DLD1 (cell line): ENCODE data around the gene BORCS5.

Experiments used
- in situ Hi-C: cut with HindIII; loops from 2 replicates; pipeline ENCODE4 v1.10.0; 2017; ENCODE audit warnings: low sequenced_read_pairs

Gene BORCS5

GRCh38 chr12:12506496-12506890 is 149.6 kb downstream of the BORCS5 start:
- in situ Hi-C loops, result no loop called here

GRCh38 chr12:12507121-12507520 is 150.2 kb downstream of the BORCS5 start:
- in situ Hi-C loops, result no loop called here

GRCh38 chr12:12508612-12509011 is 151.7 kb downstream of the BORCS5 start:
- in situ Hi-C loops, result no loop called here

GRCh38 chr12:12510141-12510540 is 153.3 kb downstream of the BORCS5 start:
- in situ Hi-C loops, result no loop called here

GRCh38 chr12:12510551-12510950 is 153.7 kb downstream of the BORCS5 start:
- in situ Hi-C loops, result no loop called here

- in situ Hi-C loops, result no loop called here
Observed at GRCh38 chr12:12511021-12511783, 154.3 kb downstream of the BORCS5 start.

GRCh38 chr12:12511895-12512711 is 155.2 kb downstream of the BORCS5 start:
- in situ Hi-C loops, result no loop called here

GRCh38 chr12:12513416-12514006 is 156.6 kb downstream of the BORCS5 start:
- in situ Hi-C loops, result no loop called here

- in situ Hi-C loops, result no loop called here
Observed at GRCh38 chr12:12518464-12518845, 161.6 kb downstream of the BORCS5 start.

- in situ Hi-C loops, result no loop called here
Observed at GRCh38 chr12:12518919-12519318, 162.0 kb downstream of the BORCS5 start.
